ENCODE measurements around the gene PRRC2B.

- TF ChIP-seq ZNF274 (IDR thresholded peaks at IDR 0.05; ENCODE audit: low read depth, low read length) (no peak), YY1 (IDR thresholded peaks at IDR 0.05; ENCODE audit: insufficient read depth, insufficient read length) (no peak)
Measured at GRCh38 chr9:131491001-131491710, 97.3 kb downstream of the PRRC2B start.
